ENCODE results near the gene ERC1.

GRCh38 chr12:1338483-1339177 is 347.6 kb downstream of the ERC1 start:
- TF ChIP-seq CTCF (IDR thresholded peaks at IDR 0.05) (no peak), POLR2A (IDR thresholded peaks at IDR 0.05) (no peak)

Measured in vagina (tissue), 2 donors.